EL (cell line): ENCODE results near the gene PAQR5.
"Not testable (repeated sequence)": the region's sequence is repeated elsewhere in the genome, so short reads cannot be mapped to it uniquely, and the experiment has no call there.

Experiments
- DNase-seq: peaks from one replicate; pipeline ENCODE4 v3.0.0-alpha.2; 2016

The PAQR5 gene

GRCh38 chr15:69293741-69294615 is 4.7 kb upstream of the PAQR5 start:
- DNase-seq = no peak

GRCh38 chr15:69296606-69297005 is 2.1 kb upstream of the PAQR5 start:
- DNase-seq = no peak

GRCh38 chr15:69297642-69298353 is 914 bp upstream of the PAQR5 start:
- no peak for DNase-seq

- no peak for DNase-seq
Measured at GRCh38 chr15:69298354-69298696, 387 bp upstream of the PAQR5 start.

GRCh38 chr15:69299451-69299886 is 757 bp downstream of the PAQR5 start:
- DNase-seq = no peak

- no peak for DNase-seq
Measured at GRCh38 chr15:69299943-69300588, 1.4 kb downstream of the PAQR5 start.

GRCh38 chr15:69301101-69301500 is 2.4 kb downstream of the PAQR5 start:
- DNase-seq = not testable (repeated sequence)

GRCh38 chr15:69302087-69302486 is 3.4 kb downstream of the PAQR5 start:
- DNase-seq = not testable (repeated sequence)

- no peak for DNase-seq
Measured at GRCh38 chr15:69302929-69303328, 4.2 kb downstream of the PAQR5 start.

- peak; percentile 12 for DNase-seq
Measured at GRCh38 chr15:69303337-69304181, 4.8 kb downstream of the PAQR5 start.

- DNase-seq = peak; percentile 66
Measured at GRCh38 chr15:69304182-69304545, 5.5 kb downstream of the PAQR5 start.

GRCh38 chr15:69305204-69305931 is 6.7 kb downstream of the PAQR5 start:
- peak; percentile 95 for DNase-seq

- DNase-seq = no peak
Measured at GRCh38 chr15:69305933-69306568, 7.3 kb downstream of the PAQR5 start.

GRCh38 chr15:69307939-69308338 is 9.2 kb downstream of the PAQR5 start:
- DNase-seq = no peak

- no peak for DNase-seq
Measured at GRCh38 chr15:69308949-69309348, 10.2 kb downstream of the PAQR5 start.

- DNase-seq = peak; percentile 21
Measured at GRCh38 chr15:69311319-69311721, 12.6 kb downstream of the PAQR5 start.

GRCh38 chr15:69313432-69314000 is 14.8 kb downstream of the PAQR5 start:
- DNase-seq = no peak

- no peak for DNase-seq
Measured at GRCh38 chr15:69314131-69314530, 15.4 kb downstream of the PAQR5 start.

GRCh38 chr15:69314736-69315135 is 16.0 kb downstream of the PAQR5 start:
- DNase-seq = no peak

- DNase-seq = no peak
Measured at GRCh38 chr15:69315402-69316110, 16.8 kb downstream of the PAQR5 start.

- no peak for DNase-seq
Measured at GRCh38 chr15:69316291-69316690, 17.6 kb downstream of the PAQR5 start.
